Measurements from ENCODE around the gene POLR2L. TPM values are rescaled to one million over a fixed set of nuclear protein-coding genes. Genes with fewer than 3 reads are reported as not detected.
A peak's percentile ranks its signal among the peaks of the same experiment; 100 is the strongest.

The POLR2L gene
- total and polyA plus RNA-seq, 2 of the 13 experiments (the other 11 are each of a cell fraction or from before 2014, with no cell fraction given): 104 to 114 TPM

DNA sequence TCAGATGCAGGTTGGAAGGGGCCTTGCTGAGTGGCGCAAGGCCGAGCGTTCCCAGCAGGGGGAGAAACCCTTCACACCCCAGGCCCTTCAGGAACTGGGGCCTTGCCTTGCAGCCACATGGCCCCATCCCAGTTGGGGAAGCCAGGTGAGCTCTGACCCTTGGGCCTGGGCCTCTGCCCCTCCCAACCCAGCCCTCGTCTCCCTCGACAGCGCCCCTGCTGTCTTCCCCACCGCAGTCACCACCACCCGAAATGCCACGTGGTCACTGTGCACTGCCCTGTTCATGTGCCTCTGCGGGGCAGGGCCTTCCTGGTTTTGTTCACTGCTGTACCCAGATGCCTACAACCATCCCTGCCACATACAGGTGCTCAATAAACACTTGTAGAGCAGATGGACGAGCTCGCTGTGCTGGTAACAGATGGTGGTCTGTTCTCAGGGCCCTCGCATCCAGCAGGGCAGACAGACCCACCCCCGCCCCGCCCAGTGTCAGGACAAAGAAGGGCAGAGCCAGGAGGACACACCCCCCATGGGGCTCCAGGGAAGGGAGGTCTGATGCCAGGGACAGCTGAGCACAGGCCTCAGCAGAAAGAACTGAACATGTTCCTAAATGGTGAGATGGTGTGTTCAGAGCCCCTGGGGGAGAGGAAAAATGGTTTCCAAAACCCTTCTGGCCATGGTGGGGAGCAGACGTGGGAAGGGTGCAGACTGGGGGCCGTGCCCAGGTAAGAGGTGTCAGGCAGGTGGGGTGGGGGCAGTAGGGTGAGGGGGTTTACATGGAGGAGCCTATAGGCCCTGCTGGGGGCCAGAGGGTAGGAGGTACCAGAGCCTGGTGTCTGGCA, 3.7 kb downstream of the POLR2L start (continued):
- TF ChIP-seq SKI (IDR thresholded peaks at IDR 0.05; ENCODE audit: partially characterized antibody) (peak; percentile 33), CBX1 (IDR thresholded peaks at IDR 0.05; ENCODE audit: low read depth) (peak; percentile 66), TOPORS (CRISPR knock-in tag; IDR thresholded peaks at IDR 0.05) (0 out of 2 replicates have a peak, but pooled peaks have one; percentile 23), RBAK (CRISPR knock-in tag; IDR thresholded peaks at IDR 0.05) (no peak), KLF12 (CRISPR knock-in tag; IDR thresholded peaks at IDR 0.05; ENCODE audit: borderline replicate concordance) (peak; percentile 27; the same call in 1 of the 2 replicates), ZNF234 (CRISPR knock-in tag; conservative IDR thresholded peaks at IDR 0.05) (no peak), NR1H2 (CRISPR knock-in tag; IDR thresholded peaks at IDR 0.05; ENCODE audit: borderline replicate concordance, low read depth) (no peak; the same call in 1 of the 2 replicates), YEATS4 (CRISPR knock-in tag; IDR thresholded peaks at IDR 0.05; ENCODE audit: borderline replicate concordance) (peak; percentile 93), CC2D1A (CRISPR knock-in tag; IDR thresholded peaks at IDR 0.05) (no peak), SNRNP70 (IDR thresholded peaks at IDR 0.05; ENCODE audit: low read depth, low read length) (no peak), XBP1 (CRISPR knock-in tag; IDR thresholded peaks at IDR 0.05) (no peak), ZNF460 (CRISPR knock-in tag; IDR thresholded peaks at IDR 0.05; ENCODE audit: borderline replicate concordance) (no peak), MBNL3 (CRISPR knock-in tag; conservative IDR thresholded peaks at IDR 0.05) (no peak), MYNN (CRISPR knock-in tag; IDR thresholded peaks at IDR 0.05; ENCODE audit: low read depth) (peak; percentile 55; the same call in 1 of the 2 replicates)
- TF ChIP-seq, protein P1, sequence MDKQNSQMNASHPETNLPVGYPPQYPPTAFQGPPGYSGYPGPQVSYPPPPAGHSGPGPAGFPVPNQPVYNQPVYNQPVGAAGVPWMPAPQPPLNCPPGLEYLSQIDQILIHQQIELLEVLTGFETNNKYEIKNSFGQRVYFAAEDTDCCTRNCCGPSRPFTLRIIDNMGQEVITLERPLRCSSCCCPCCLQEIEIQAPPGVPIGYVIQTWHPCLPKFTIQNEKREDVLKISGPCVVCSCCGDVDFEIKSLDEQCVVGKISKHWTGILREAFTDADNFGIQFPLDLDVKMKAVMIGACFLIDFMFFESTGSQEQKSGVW (CRISPR knock-in tag; IDR thresholded peaks at IDR 0.05; ENCODE audit: borderline replicate concordance): no peak
- TF ChIP-seq, protein P2, sequence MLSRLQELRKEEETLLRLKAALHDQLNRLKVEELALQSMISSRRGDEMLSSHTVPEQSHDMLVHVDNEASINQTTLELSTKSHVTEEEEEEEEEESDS (CRISPR knock-in tag; IDR thresholded peaks at IDR 0.05; ENCODE audit: borderline replicate concordance): no peak
- TF ChIP-seq, protein P3, sequence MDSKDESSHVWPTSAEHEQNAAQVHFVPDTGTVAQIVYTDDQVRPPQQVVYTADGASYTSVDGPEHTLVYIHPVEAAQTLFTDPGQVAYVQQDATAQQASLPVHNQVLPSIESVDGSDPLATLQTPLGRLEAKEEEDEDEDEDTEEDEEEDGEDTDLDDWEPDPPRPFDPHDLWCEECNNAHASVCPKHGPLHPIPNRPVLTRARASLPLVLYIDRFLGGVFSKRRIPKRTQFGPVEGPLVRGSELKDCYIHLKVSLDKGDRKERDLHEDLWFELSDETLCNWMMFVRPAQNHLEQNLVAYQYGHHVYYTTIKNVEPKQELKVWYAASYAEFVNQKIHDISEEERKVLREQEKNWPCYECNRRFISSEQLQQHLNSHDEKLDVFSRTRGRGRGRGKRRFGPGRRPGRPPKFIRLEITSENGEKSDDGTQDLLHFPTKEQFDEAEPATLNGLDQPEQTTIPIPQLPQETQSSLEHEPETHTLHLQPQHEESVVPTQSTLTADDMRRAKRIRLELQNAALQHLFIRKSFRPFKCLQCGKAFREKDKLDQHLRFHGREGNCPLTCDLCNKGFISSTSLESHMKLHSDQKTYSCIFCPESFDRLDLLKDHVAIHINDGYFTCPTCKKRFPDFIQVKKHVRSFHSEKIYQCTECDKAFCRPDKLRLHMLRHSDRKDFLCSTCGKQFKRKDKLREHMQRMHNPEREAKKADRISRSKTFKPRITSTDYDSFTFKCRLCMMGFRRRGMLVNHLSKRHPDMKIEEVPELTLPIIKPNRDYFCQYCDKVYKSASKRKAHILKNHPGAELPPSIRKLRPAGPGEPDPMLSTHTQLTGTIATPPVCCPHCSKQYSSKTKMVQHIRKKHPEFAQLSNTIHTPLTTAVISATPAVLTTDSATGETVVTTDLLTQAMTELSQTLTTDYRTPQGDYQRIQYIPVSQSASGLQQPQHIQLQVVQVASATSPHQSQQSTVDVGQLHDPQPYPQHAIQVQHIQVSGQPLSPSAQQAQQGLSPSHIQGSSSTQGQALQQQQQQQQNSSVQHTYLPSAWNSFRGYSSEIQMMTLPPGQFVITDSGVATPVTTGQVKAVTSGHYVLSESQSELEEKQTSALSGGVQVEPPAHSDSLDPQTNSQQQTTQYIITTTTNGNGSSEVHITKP (CRISPR knock-in tag; IDR thresholded peaks at IDR 0.05; ENCODE audit: low read depth): no peak; the same call in 1 of the 2 replicates
- TF ChIP-seq, protein P4, sequence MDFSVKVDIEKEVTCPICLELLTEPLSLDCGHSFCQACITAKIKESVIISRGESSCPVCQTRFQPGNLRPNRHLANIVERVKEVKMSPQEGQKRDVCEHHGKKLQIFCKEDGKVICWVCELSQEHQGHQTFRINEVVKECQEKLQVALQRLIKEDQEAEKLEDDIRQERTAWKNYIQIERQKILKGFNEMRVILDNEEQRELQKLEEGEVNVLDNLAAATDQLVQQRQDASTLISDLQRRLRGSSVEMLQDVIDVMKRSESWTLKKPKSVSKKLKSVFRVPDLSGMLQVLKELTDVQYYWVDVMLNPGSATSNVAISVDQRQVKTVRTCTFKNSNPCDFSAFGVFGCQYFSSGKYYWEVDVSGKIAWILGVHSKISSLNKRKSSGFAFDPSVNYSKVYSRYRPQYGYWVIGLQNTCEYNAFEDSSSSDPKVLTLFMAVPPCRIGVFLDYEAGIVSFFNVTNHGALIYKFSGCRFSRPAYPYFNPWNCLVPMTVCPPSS (IDR thresholded peaks at IDR 0.05): no peak
- TF ChIP-seq, protein P5, sequence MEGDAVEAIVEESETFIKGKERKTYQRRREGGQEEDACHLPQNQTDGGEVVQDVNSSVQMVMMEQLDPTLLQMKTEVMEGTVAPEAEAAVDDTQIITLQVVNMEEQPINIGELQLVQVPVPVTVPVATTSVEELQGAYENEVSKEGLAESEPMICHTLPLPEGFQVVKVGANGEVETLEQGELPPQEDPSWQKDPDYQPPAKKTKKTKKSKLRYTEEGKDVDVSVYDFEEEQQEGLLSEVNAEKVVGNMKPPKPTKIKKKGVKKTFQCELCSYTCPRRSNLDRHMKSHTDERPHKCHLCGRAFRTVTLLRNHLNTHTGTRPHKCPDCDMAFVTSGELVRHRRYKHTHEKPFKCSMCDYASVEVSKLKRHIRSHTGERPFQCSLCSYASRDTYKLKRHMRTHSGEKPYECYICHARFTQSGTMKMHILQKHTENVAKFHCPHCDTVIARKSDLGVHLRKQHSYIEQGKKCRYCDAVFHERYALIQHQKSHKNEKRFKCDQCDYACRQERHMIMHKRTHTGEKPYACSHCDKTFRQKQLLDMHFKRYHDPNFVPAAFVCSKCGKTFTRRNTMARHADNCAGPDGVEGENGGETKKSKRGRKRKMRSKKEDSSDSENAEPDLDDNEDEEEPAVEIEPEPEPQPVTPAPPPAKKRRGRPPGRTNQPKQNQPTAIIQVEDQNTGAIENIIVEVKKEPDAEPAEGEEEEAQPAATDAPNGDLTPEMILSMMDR (CRISPR knock-in tag; IDR thresholded peaks at IDR 0.05): peak; percentile 81
